GM21367 (cell line): ENCODE data around the gene RFTN1.
"Not testable (repeated sequence)": the region's sequence is repeated elsewhere in the genome, so short reads cannot be mapped to it uniquely, and the experiment has no call there.

Experiments
- ATAC-seq: cut with Tn5 transposase; IDR thresholded peaks from one replicate; pipeline ENCODE4 v1.9.1; 2021; ENCODE audit not compliant: unreplicated experiment

Gene RFTN1

GRCh38 chr3:16507578-16508242, 5.8 kb downstream of the RFTN1 start:
- no peak for ATAC-seq

GRCh38 chr3:16506884-16507577, 6.5 kb downstream of the RFTN1 start:
- ATAC-seq, result no peak

GRCh38 chr3:16506451-16506850, 7.0 kb downstream of the RFTN1 start:
- ATAC-seq, result no peak

- ATAC-seq, result no peak
These were observed 8.8 kb downstream of the RFTN1 start for GRCh38 chr3:16504692-16505091.

- ATAC-seq, result peak; percentile 84
These were observed 9.3 kb downstream of the RFTN1 start for GRCh38 chr3:16504242-16504641.

- no peak for ATAC-seq
These were observed 10.2 kb downstream of the RFTN1 start for GRCh38 chr3:16503191-16503776.

- ATAC-seq, result no peak
These were observed 11.1 kb downstream of the RFTN1 start for GRCh38 chr3:16502347-16502908.

- no peak for ATAC-seq
These were observed 12.1 kb downstream of the RFTN1 start for GRCh38 chr3:16501376-16501775.

GRCh38 chr3:16500911-16501310, 12.6 kb downstream of the RFTN1 start:
- no peak for ATAC-seq

GRCh38 chr3:16500093-16500492, 13.4 kb downstream of the RFTN1 start:
- no peak for ATAC-seq

- no peak for ATAC-seq
These were observed 14.1 kb downstream of the RFTN1 start for GRCh38 chr3:16499351-16499750.

GRCh38 chr3:16498130-16498890, 15.2 kb downstream of the RFTN1 start:
- ATAC-seq, result peak; percentile 30

- ATAC-seq, result peak; percentile 67
These were observed 16.9 kb downstream of the RFTN1 start for GRCh38 chr3:16496408-16497222.

GRCh38 chr3:16496008-16496407, 17.5 kb downstream of the RFTN1 start:
- ATAC-seq, result peak; percentile 32

- ATAC-seq, result no peak
These were observed 18.6 kb downstream of the RFTN1 start for GRCh38 chr3:16494814-16495431.

GRCh38 chr3:16494094-16494493, 19.4 kb downstream of the RFTN1 start:
- ATAC-seq, result no peak

GRCh38 chr3:16490062-16490619, 23.4 kb downstream of the RFTN1 start:
- no peak for ATAC-seq

- ATAC-seq, result not testable (repeated sequence)
These were observed 24.0 kb downstream of the RFTN1 start for GRCh38 chr3:16489326-16490061.

GRCh38 chr3:16488637-16489036, 24.9 kb downstream of the RFTN1 start:
- ATAC-seq, result no peak
